Measurements from ENCODE around the gene RHBDD2. TPM values are rescaled to one million over a fixed set of nuclear protein-coding genes. Genes with fewer than 3 reads are reported as not detected.
A peak's percentile ranks its signal among the peaks of the same experiment; 100 is the strongest.

The RHBDD2 gene
- polyA plus RNA-seq, 1 of the 3 experiments (the other 2 are of a cell fraction) = 77.6 TPM

DNA sequence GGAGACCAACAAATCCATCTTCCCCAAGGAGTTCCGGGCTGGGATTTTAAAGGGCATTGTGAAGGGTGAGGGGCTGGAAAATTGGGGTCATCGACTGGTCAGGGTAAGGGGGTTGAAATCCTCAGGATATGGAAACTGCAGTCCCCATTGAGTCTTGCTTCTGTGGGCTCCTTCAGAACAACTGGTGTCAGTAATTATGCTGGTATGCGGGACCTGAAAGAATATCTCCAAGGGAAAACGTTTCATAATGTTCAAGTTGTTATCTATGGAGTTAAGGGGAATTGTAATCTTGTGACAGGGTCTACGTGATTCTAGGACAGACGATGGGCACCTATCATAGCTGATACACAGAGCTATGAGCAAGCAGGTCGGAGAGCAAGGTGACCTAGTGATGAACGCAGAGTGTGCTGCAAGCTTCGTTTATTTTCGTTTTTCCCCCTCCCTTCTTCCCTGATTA, 494 bp upstream of the RHBDD2 start:
- Histone ChIP-seq H3K9me2 (no peaks in the 10 kb centered on the region), H3K79me2 (ENCODE audit: insufficient read depth) (peaks cover 39% of the 10 kb centered on the region), H4K20me1 (ENCODE audit: insufficient read depth) (no peaks in the 10 kb centered on the region), H3K9me3 (no peaks in the 10 kb centered on the region), H3K4me2 (peak overlapping the region; percentile 76), H3K36me3 (replicated peaks in 1 of 2; ENCODE audit: control insufficient read depth in 1 of 2, insufficient read depth in 2 of 2, low read length in 1 of 2) (peaks cover 20 to 25% of the 10 kb centered on the region in 2 experiments), H3F3A (replicated peaks; ENCODE audit: insufficient read depth) (no peaks in the 10 kb centered on the region), H3K4me3 (ENCODE audit: low read depth in 2 of 2, low read length in 1 of 2) (peak overlapping the region; percentile 27 to 53; a peak in 2 of 4 replicates), H2AFZ (ENCODE audit: low read depth) (peak overlapping the region; percentile 91), H3K27ac (ENCODE audit: low read depth in 2 of 2, low read length in 1 of 2) (peak overlapping the region; percentile 65 to 91), H3K27me3 (ENCODE audit: insufficient read depth) (no peaks in the 10 kb centered on the region), H3K4me1 (ENCODE audit: control insufficient read depth in 1 of 2, insufficient read depth in 2 of 2, low read depth in 1 of 2, low read length in 1 of 2) (peaks cover 6 to 10% of the 10 kb centered on the region in 2 experiments; a peak in 3 of 4 replicates), H3K9ac (peak overlapping the region; percentile 50)
- ChIA-PET CTCF (interaction anchor here (4.6 to 5.2 kb wide), 2 partner anchors 12 to 142 kb away, joined by 28 to 32 read pairs; no protein-coding TSS in a partner anchor), POLR2A (interaction anchor here (0.7 to 1.5 kb wide), 4 partner anchors 9 to 170 kb away, joined by 3 to 5 read pairs (median 4); partner anchors contain the start of genes MDH2, POR, STYXL1 and TMEM120A)
- WGBS (ENCODE audit: low lambda C conversion rate) = 39% methylated on average over 10 of the region's 10 CpGs
- peak; percentile 32 for DNase-seq
- TF ChIP-seq TEAD4 (IDR thresholded peaks at IDR 0.05; ENCODE audit: borderline replicate concordance, insufficient read depth) (no peak), TCF12 (IDR thresholded peaks at IDR 0.05) (no peak), POLR2AphosphoS5 (IDR thresholded peaks at IDR 0.05; ENCODE audit: low read depth, low read length) (no peak), GATA2 (CRISPR knock-in tag; IDR thresholded peaks at IDR 0.05) (no peak), EP300 (IDR thresholded peaks at IDR 0.05; ENCODE audit: borderline replicate concordance in 1 of 2, low read depth in 1 of 2, low read length in 1 of 2) (no peak), RXRA (IDR thresholded peaks at IDR 0.05; ENCODE audit: borderline replicate concordance, low read depth) (no peak), MXI1 (IDR thresholded peaks at IDR 0.05; ENCODE audit: low read depth, low read length) (no peak), RAD21 (IDR thresholded peaks at IDR 0.05; ENCODE audit: low read length) (no peak)

DNA sequence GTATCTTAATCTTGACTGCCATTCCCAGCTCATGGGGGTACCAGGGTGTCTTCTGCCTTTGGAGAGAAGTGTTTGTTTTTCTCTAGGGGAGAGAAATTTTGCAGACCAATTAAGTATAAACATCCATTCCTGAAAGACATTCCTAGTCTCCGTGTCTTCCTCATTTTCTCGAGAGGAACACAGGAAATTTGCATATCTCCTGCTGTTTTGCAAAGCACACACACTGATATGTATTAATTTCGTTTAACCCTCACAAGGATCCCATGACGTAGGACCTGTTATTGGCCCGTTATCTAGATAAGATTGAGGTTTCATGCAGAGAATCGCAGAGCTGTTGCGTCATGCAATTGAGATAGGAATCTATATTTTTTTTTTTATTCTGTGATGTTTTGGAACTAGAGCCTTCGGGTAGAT, 944 bp downstream of the RHBDD2 start:
- Histone ChIP-seq H2AFZ (ENCODE audit: low read depth) (peak overlapping the region; percentile 70; the same call in 1 of the 2 replicates), H3F3A (replicated peaks; ENCODE audit: insufficient read depth) (no peaks in the 10 kb centered on the region), H3K79me2 (ENCODE audit: insufficient read depth) (peaks cover 39% of the 10 kb centered on the region), H3K27me3 (ENCODE audit: insufficient read depth) (no peaks in the 10 kb centered on the region), H4K20me1 (ENCODE audit: insufficient read depth) (no peaks in the 10 kb centered on the region), H3K9me2 (no peaks in the 10 kb centered on the region), H3K36me3 (replicated peaks in 1 of 2; ENCODE audit: control insufficient read depth in 1 of 2, insufficient read depth in 2 of 2, low read length in 1 of 2) (peaks cover 29 to 38% of the 10 kb centered on the region in 2 experiments), H3K4me3 (ENCODE audit: low read depth in 2 of 2, low read length in 1 of 2) (peak overlapping the region; percentile 73 to 88), H3K9me3 (no peaks in the 10 kb centered on the region), H3K9ac (peak overlapping the region; percentile 72), H3K27ac (ENCODE audit: low read depth in 2 of 2, low read length in 1 of 2) (peak overlapping the region; percentile 63 to 79; a peak in 3 of 4 replicates), H3K4me2 (peak overlapping the region; percentile 91), H3K4me1 (ENCODE audit: control insufficient read depth in 1 of 2, insufficient read depth in 2 of 2, low read depth in 1 of 2, low read length in 1 of 2) (peaks cover 6 to 10% of the 10 kb centered on the region in 2 experiments; a peak in 3 of 4 replicates)
- DNase-seq = peak; percentile 61
- ChIA-PET CTCF (interaction anchor here (0.7 to 5.2 kb wide), 3 partner anchors 14 to 381 kb away, joined by 3 to 32 read pairs (median 28); no protein-coding TSS in a partner anchor), POLR2A (interaction anchor here (0.9 to 1.2 kb wide), 2 partner anchors 10 to 36 kb away, joined by 4 read pairs; no protein-coding TSS in a partner anchor)
- 2% methylated on average over 8 of the region's 8 CpGs for WGBS (ENCODE audit: low lambda C conversion rate)
- 0 out of 4 replicates have a peak, but pooled peaks of 1 of the 2 experiments have one; percentile 11 for TF ChIP-seq EP300 (IDR thresholded peaks at IDR 0.05; ENCODE audit: borderline replicate concordance in 1 of 2, low read depth in 1 of 2, low read length in 1 of 2)
- no peak for TF ChIP-seq TAF1 (IDR thresholded peaks at IDR 0.05; ENCODE audit: borderline replicate concordance, low read depth, low read length)
- no peak for TF ChIP-seq YY1 (IDR thresholded peaks at IDR 0.05; ENCODE audit: low read depth)
- no peak for TF ChIP-seq RXRA (IDR thresholded peaks at IDR 0.05; ENCODE audit: borderline replicate concordance, low read depth)
- TF ChIP-seq ELF1 (IDR thresholded peaks at IDR 0.05) = no peak
- TF ChIP-seq, protein P1, sequence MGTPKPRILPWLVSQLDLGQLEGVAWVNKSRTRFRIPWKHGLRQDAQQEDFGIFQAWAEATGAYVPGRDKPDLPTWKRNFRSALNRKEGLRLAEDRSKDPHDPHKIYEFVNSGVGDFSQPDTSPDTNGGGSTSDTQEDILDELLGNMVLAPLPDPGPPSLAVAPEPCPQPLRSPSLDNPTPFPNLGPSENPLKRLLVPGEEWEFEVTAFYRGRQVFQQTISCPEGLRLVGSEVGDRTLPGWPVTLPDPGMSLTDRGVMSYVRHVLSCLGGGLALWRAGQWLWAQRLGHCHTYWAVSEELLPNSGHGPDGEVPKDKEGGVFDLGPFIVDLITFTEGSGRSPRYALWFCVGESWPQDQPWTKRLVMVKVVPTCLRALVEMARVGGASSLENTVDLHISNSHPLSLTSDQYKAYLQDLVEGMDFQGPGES (IDR thresholded peaks at IDR 0.05; ENCODE audit: low read depth, low read length) = no peak
- TF ChIP-seq POLR2AphosphoS5 (IDR thresholded peaks at IDR 0.05; ENCODE audit: low read depth, low read length) = no peak
- TF ChIP-seq GATA2 (CRISPR knock-in tag; IDR thresholded peaks at IDR 0.05) = peak; percentile 93
- no peak for TF ChIP-seq RFX5 (IDR thresholded peaks at IDR 0.05; ENCODE audit: low read length)
- TF ChIP-seq MAX (IDR thresholded peaks at IDR 0.05; ENCODE audit: low read depth) = peak; percentile 28; the same call in 1 of the 2 replicates
- no peak for TF ChIP-seq TCF12 (IDR thresholded peaks at IDR 0.05)
